Tibial nerve (tissue), 4 donors: Measurements from ENCODE around the gene L3MBTL1. TPM values are rescaled to one million over a fixed set of nuclear protein-coding genes. Genes with fewer than 3 reads are reported as not detected.

Experiments used
- DNase-seq, 2 donors: peaks; one replicate each; pipeline ENCODE4 v3.0.0-alpha.2; 2019; ENCODE audit warnings: low spot score in 2 of 2
- H3K27ac ChIP-seq, 4 donors: fragments of 200-600 bp; sonication (generic) in 3 of 4; one replicate each; pipeline ENCODE4 v1.5.1; 2017 to 2019; ENCODE audit warnings: mild to moderate bottlenecking in 1 of 4
- H3K27me3 ChIP-seq, 2 donors: fragments of 200-600 bp; sonication (generic) in 1 of 2; one replicate each; pipeline versions ENCODE4 v1.5.1 to v1.6.0; 2017 to 2019
- H3K36me3 ChIP-seq, 3 donors: fragments of 200-600 bp; sonication (generic); one replicate each; pipeline ENCODE4 v1.5.1; 2018 to 2019
- H3K4me1 ChIP-seq, 4 donors: fragments of 200-600 bp; sonication (generic) in 3 of 4; one replicate each; pipeline ENCODE4 v1.5.1; 2017 to 2019
- H3K4me3 ChIP-seq, 4 donors: fragments of 200-600 bp; sonication (generic) in 3 of 4; one replicate each; pipeline ENCODE4 v1.5.1; 2017 to 2019; ENCODE audit warnings: mild to moderate bottlenecking in 1 of 4, moderate library complexity in 1 of 4
- H3K9me3 ChIP-seq, 4 donors: fragments of 200-600 bp; sonication (generic) in 3 of 4; one replicate each; pipeline ENCODE4 v1.5.1; 2017 to 2019
- EP300 ChIP-seq, 2 donors: sonication (generic); formaldehyde crosslinking; IDR thresholded peaks; one replicate each; pipeline ENCODE4 v1.6.1; 2017; ENCODE audit warnings: antibody characterized with exemption in 2 of 2, mild to moderate bottlenecking in 1 of 2
- POLR2A ChIP-seq, 2 donors: fragments of 450-650 bp; IDR thresholded peaks; one replicate each; pipeline ENCODE4 v1.6.1; 2017; ENCODE audit warnings: antibody characterized with exemption in 2 of 2, mild to moderate bottlenecking in 2 of 2, moderate library complexity in 2 of 2
- WGBS, 2 donors: methylation state at CpG; one replicate each; pipeline ENCODE4 v1.1.5; 2018; 5-methylcytosine and 5-hydroxymethylcytosine counted together
- total RNA-seq, 4 donors: library from RNA; depleted of rRNA; stranded (reverse); fragments of >200 nt; gene quantifications; one replicate each; pipeline ENCODE4 v1.1.0, GENCODE V29; 2016
- TF ChIP-seq, protein P1 (sequence below), 5 experiments: fragments of 200-600 bp in 3 of 5; fragments of 450-650 bp in 2 of 5; sonication (generic) in 3 of 5; IDR thresholded peaks; one replicate each; pipeline ENCODE4 v1.5.1; 2016 to 2019; ENCODE audit warnings: antibody characterized with exemption in 5 of 5, mild to moderate bottlenecking in 3 of 5, moderate library complexity in 2 of 5

Gene L3MBTL1
- total RNA-seq, 4 donors from 2014 or later, result 17.7 to 29.3 (median 22.7) TPM

DNA sequence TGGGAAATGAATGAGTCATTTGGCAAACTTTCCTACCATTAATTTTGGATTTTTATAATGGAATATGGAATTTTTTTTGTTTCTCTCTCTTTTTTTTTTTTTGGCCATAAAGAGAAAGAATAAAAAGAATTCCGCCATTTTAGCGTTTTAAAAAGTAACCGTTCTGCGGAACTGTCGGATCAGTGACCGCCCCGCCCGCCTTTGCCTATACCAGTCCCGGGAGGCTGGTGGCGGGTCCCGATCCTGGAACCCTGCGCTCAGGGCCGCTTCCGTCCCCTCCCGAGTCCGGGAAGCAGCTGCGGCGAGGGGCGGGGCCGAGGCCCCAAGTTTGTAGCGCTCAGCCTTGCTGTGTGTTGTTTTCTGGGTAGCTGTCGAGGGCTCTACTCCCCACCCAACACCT, 609 bp downstream of the L3MBTL1 start:
- H3K4me1 ChIP-seq, result peaks cover 0 to 21% (median 7%) of the 10 kb centered on the region in 4 donors
- peaks cover 0 to 38% of the 10 kb centered on the region in 2 donors for H3K27me3 ChIP-seq
- H3K9me3 ChIP-seq, result no peaks in the 10 kb centered on the region
- peak overlapping the region; percentile 43 to 59 (median 47) for H3K4me3 ChIP-seq
- no peak overlapping the region for H3K27ac ChIP-seq
- TF ChIP-seq POLR2A (IDR thresholded peaks at IDR 0.05), result no peak
- TF ChIP-seq EP300 (IDR thresholded peaks at IDR 0.05), result no peak
- TF ChIP-seq, protein P1, sequence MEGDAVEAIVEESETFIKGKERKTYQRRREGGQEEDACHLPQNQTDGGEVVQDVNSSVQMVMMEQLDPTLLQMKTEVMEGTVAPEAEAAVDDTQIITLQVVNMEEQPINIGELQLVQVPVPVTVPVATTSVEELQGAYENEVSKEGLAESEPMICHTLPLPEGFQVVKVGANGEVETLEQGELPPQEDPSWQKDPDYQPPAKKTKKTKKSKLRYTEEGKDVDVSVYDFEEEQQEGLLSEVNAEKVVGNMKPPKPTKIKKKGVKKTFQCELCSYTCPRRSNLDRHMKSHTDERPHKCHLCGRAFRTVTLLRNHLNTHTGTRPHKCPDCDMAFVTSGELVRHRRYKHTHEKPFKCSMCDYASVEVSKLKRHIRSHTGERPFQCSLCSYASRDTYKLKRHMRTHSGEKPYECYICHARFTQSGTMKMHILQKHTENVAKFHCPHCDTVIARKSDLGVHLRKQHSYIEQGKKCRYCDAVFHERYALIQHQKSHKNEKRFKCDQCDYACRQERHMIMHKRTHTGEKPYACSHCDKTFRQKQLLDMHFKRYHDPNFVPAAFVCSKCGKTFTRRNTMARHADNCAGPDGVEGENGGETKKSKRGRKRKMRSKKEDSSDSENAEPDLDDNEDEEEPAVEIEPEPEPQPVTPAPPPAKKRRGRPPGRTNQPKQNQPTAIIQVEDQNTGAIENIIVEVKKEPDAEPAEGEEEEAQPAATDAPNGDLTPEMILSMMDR (IDR thresholded peaks at IDR 0.05), result no peak
- WGBS, 2 donors, result 7 to 14% methylated on average over 14 to 22 of the region's 22 CpGs
- no peak for DNase-seq
- H3K36me3 ChIP-seq, result no peaks in the 10 kb centered on the region

DNA sequence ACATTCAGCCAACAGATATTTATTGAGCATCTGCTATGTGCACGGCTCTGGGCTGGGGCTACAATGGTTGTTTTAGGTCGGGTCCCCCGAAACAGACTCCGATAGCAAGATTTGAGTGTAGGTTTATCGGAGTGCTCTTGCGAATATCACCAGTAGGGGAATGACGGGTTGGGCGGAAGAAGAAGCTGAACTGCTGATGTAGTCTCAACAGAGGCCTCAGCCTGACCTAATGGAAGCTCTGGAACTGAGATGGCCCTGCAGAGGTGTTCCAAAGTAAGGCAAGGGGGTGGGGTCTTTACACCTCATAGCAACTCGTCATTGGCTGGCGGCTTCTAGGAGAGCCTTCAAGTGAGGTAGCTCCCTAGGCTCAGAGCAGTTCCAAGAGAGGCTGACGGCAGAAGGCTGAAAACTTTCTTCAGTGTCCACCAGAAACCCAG, 1.1 kb downstream of the L3MBTL1 start:
- H3K27me3 ChIP-seq, result peaks cover 0 to 38% of the 10 kb centered on the region in 2 donors
- no peak overlapping the region for H3K27ac ChIP-seq
- TF ChIP-seq EP300 (IDR thresholded peaks at IDR 0.05) (no peak), POLR2A (IDR thresholded peaks at IDR 0.05) (no peak)
- TF ChIP-seq, protein P1 (IDR thresholded peaks at IDR 0.05), result no peak
- WGBS, 2 donors, result 72 to 74% methylated on average over 11 of the region's 11 CpGs
- no peaks in the 10 kb centered on the region for H3K36me3 ChIP-seq
- H3K9me3 ChIP-seq, result no peaks in the 10 kb centered on the region
- no peak for DNase-seq
- H3K4me3 ChIP-seq, result no peak overlapping the region
- peaks cover 0 to 26% (median 7%) of the 10 kb centered on the region in 4 donors for H3K4me1 ChIP-seq

DNA sequence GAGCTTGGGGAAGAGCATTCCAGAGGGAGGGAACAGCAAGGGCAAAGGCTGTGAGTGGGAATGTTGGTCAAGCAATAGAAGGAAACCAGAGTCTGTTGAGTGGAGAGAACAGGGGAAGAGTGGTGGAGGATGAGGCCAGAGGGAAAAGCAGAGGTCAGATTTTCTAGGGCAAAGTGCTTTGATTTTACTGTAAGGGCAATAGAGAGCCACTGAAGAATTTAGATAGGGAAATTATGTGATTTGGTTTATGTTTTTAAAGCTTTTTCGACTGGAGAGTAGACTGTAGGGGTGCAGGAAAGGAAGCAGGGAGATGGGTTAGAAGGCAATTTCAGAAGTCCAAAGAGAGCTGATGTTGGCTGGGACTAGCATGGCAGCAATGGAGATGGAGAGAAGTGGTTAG, 4.4 kb downstream of the L3MBTL1 start:
- peaks cover 0 to 32% (median 7%) of the 10 kb centered on the region in 4 donors for H3K4me1 ChIP-seq
- no peak overlapping the region for H3K27ac ChIP-seq
- H3K36me3 ChIP-seq, result no peaks in the 10 kb centered on the region
- H3K27me3 ChIP-seq, result peaks cover 0 to 17% of the 10 kb centered on the region in 2 donors
- DNase-seq, result no peak
- no peak for TF ChIP-seq POLR2A (IDR thresholded peaks at IDR 0.05)
- TF ChIP-seq, protein P1 (IDR thresholded peaks at IDR 0.05), result no peak
- no peak for TF ChIP-seq EP300 (IDR thresholded peaks at IDR 0.05)
- no peaks in the 10 kb centered on the region for H3K9me3 ChIP-seq
- WGBS, 2 donors, result 72 to 81% methylated on average over 1 of the region's 1 CpG
- H3K4me3 ChIP-seq, result no peak overlapping the region

DNA sequence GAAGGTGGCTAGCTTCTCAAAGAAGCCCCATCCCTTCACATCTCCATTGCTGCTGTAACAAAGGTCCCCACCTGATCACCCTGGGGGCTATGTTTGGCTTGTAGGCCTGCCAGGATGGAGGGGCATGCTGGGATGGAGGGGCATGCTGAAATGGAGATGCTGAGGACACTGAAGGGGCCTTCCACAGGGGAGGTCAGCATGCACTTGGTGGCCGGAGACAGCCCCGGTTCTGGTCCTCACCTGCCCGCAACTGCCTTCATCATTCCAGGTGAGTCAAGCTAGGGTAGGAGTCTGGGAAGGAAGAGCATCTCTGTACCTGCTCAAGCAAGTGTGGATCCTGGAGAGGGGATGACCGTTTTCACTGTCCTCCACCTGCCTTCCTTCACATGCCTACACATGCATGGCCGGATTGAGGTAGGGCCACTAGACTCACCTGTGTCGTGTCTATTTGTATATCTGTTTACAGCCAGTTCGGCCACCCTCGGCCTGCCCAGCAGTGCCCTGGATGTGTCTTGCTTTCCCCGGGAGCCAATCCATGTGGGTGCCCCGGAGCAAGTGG, 6.0 kb downstream of the L3MBTL1 start:
- peaks cover 0 to 5% (median 0%) of the 10 kb centered on the region in 3 donors for H3K36me3 ChIP-seq
- TF ChIP-seq, protein P1 (IDR thresholded peaks at IDR 0.05), result no peak
- no peak for TF ChIP-seq EP300 (IDR thresholded peaks at IDR 0.05)
- TF ChIP-seq POLR2A (IDR thresholded peaks at IDR 0.05), result no peak
- WGBS, 2 donors, result 55 to 71% methylated on average over 7 to 10 of the region's 10 CpGs
- H3K27me3 ChIP-seq, result peaks cover 0 to 3% of the 10 kb centered on the region in 2 donors
- H3K4me3 ChIP-seq, result peak overlapping the region; percentile 47 to 58 (median 52)
- H3K27ac ChIP-seq, result peak overlapping the region in 3 of 4 donors; percentile 44 to 84 (median 70)
- H3K4me1 ChIP-seq, result peaks cover 0 to 18% (median 0%) of the 10 kb centered on the region in 4 donors
- no peaks in the 10 kb centered on the region for H3K9me3 ChIP-seq
- no peak for DNase-seq

DNA sequence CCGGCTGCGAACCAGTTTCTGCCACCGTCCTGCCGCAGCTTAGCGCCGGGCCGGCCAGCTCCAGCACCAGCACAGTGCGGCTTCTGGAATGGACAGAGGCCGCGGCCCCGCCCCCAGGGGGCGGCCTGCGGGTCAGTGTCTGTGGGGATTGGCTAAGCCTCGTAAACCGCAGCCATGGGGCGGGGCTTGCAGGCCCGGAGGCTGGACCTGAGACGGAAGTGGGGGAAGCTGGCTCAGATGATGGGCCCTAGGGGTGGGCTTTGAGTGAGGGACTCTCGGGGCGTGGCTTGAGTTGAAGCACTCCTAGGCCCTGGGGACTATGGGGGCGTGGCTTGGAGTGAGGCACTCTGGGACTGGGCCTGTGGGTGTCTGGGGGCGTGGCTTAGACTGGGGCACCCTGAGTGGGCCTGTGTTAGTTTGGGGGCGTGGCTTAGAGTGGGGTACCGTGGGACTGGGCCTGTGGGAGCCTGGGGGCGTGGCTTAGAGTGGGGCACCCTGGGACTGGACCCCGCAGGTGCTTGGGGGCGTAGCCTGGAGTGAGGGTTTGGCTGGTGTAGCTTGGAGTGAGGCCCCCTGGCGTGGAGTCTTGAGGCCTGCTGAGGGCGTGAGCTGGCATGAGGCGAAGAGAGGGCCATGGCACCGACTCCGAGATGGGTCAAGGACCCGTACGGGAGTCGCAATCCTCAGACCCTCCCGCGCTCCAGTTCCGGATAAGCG, 6.6 kb downstream of the L3MBTL1 start:
- H3K27ac ChIP-seq, result peak overlapping the region; percentile 61 to 85 (median 78)
- H3K36me3 ChIP-seq, result peaks cover 0 to 10% (median 0%) of the 10 kb centered on the region in 3 donors
- TF ChIP-seq POLR2A (IDR thresholded peaks at IDR 0.05), result peak in 1 of 2 donors; percentile 40
- TF ChIP-seq, protein P1 (IDR thresholded peaks at IDR 0.05), result peak in 3 of 5 experiments; percentile 14 to 41 (median 40)
- TF ChIP-seq EP300 (IDR thresholded peaks at IDR 0.05), result peak; percentile 24 to 28
- peak; percentile 93 for DNase-seq
- no peaks in the 10 kb centered on the region for H3K9me3 ChIP-seq
- H3K4me3 ChIP-seq, result peak overlapping the region; percentile 47 to 58 (median 52)
- peaks cover 0 to 18% (median 0%) of the 10 kb centered on the region in 4 donors for H3K4me1 ChIP-seq
- 44 to 61% methylated on average over 34 to 39 of the region's 39 CpGs for WGBS, 2 donors
- no peaks in the 10 kb centered on the region for H3K27me3 ChIP-seq
